ENCODE data around the gene ATXN2.
A peak's percentile ranks its signal among the peaks of the same experiment; 100 is the strongest.

ATXN2 gene

DNA sequence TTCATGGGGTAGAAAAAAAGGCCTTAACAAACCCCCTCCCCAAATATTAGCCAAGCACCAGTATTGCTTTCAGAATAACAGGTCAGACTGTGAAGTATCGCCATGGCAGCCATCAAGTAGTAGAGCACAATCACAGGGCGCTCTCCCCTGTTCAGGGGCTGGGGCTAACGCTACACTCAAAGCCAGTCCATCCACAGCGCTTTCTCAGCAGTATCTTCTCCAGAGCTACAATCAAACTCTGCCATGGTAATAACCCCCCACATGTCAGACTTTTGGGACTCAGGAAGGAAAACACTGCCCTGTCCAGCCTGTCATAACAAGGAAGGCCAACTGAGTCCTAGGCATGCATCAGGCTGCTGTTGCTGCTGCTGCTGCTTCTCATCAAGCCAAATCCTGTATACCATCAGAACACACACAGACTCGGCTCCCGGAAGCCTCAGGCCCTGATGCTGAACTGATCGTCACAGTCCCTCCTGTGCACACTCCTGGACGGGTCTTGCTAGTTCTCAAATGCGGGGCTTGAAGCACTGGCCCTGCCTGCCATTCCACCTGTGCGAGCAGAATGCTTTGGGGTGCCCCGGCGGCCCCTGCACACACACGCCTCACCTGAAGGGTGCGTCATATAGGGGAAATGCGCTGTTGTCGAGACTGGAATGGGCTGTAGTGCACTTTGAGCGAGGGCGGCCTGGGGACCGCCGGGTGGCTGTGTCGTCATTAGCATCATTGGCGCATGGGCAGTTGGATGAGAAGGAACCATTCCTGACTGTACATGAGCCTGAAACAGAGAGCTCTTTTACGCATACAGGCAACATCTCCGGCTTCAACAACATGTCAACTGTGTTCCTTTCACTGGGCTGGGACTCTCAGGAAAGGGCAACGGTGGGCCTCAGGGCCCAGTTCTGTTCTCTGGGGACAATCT lies 145.8 kb downstream of the ATXN2 start:
- no peak for DNase-seq (ENCODE audit: low read depth in 2 of 3, low spot score in 1 of 3)

DNA sequence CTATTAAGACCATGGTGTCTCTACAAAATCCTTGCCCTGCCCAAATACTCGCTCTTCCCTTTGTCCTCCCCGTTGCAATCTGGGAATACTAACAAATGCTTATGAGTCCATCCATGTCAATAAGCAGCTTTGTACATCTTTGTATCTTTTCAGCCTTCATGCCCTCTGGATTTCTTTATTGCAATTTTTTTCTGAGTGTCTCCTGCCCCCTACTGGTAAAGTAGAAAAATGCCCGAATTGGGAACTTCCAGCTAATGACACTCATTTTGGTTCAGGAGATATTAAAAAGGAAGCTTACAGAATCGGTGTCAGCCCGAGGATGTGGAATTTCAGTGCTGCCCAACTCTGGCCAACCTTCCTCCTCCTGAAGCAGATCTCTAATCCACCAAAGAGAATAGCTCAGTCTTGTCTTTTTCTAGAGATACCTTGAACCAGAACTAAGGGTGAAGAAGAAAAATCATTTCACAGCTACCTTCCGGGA lies 147.4 kb downstream of the ATXN2 start:
- no peak for DNase-seq (ENCODE audit: low read depth in 2 of 3, low spot score in 1 of 3)

DNA sequence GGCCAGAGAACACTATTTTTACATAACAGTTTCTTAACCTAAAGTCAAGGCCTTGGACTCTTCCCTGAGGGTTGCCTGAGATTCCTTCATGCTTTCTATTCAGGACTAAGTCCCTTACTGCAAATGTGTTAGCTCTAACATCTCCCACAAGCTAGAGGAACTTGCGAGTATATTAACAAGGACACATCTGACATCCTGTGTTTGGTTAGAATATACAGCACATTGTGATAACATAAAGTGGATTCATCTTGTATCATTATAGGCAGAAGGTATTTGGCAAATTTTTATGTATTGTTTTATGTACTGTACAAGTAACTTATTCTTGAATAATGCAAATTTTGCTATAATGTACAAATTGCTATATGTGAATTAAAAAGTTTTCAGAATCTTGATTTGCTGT lies 147.9 kb downstream of the ATXN2 start:
- no peak for DNase-seq (ENCODE audit: low read depth in 2 of 3, low spot score in 1 of 3)

DNA sequence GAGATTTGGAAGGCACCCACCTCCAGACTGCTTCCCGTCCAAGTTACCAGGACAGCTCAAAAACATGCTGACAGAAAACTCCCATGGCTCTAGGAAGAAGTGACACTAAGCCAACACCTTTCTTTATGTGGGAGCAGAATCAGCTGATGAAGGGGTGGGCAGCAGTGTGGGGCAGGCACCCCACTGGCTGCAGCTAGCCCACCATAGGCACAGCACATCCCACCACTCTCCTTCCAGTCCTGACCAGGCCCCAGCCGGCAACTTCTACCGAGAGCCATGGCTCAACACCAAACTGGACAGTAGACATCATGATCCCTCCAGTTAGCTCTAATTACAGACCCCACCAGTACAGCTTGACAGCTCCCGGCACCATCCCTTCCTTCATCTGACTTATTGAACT lies 148.4 kb downstream of the ATXN2 start:
- no peak for DNase-seq (ENCODE audit: low read depth in 2 of 3, low spot score in 1 of 3)

DNA sequence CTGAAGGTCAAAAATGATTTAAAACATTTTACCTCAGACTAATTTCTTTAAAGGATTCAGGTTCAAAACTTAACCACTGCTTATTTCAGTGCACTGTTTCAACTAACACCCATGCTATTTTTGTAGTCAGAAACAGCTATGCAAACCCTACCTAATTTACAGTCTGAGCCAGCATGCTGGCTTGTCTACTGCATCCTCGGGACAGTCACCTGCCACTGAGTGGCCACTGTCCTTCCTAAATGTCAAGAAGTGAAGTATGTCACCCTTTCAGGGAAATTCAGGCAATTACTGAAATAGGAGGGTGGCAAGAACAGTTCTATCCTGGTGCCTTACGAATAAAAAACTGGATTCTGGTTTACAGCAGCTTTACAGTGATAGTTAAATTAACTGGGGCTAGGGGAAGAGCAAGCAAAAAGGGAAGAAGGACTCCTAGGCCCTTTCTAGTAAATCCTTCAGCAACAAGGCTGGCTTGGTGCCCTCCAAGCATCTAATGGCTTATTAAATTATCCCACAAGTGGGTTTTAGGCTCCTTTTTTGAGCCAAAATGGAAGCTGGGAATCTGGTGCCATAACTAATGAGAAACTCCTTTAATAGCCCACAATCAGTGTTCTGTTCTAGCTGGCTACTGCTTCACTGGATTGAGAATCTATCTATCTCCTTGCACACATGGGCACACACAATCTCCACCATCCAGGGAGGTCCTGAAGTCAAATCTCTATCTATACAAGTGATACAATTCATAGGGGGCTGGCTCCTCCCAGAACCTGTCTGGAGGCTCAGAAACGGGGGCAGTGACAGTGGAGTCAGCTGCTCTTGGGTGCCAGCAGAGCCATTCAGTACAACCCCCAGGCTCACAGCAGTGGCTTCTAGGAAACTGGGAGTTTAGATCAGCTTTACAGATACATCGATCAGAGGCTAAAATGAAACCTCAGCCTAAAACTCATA lies 150.0 kb downstream of the ATXN2 start:
- DNase-seq (ENCODE audit: low read depth in 2 of 3, low spot score in 1 of 3): no peak

DNA sequence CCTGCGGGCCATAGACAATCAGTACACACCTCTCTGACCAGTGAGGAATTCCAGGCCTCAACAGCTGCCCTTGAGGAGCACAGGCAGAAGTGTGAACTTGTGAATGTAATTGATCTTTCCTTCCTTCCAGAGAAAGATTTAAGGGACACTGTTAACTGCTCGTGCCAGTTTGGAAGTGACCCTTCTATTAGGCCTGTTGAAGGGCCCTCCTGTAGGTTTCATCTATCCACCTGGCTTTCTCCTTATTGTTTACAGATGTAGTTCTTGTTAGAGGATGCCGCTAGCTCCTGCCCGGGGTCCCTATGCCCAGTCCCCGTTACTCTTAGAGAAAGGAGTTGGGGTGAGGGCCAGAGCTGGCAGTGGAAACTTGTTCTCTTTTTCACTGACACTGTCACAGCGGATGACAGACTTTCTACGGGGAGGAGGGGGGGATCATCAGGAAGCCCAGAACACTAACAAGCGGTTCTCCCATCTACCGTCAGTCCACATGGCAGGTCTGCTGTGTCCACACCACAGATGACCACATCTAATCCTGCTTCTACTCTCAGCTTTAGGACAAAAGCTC lies 150.8 kb downstream of the ATXN2 start:
- DNase-seq (ENCODE audit: low read depth in 2 of 3, low spot score in 1 of 3): no peak

DNA sequence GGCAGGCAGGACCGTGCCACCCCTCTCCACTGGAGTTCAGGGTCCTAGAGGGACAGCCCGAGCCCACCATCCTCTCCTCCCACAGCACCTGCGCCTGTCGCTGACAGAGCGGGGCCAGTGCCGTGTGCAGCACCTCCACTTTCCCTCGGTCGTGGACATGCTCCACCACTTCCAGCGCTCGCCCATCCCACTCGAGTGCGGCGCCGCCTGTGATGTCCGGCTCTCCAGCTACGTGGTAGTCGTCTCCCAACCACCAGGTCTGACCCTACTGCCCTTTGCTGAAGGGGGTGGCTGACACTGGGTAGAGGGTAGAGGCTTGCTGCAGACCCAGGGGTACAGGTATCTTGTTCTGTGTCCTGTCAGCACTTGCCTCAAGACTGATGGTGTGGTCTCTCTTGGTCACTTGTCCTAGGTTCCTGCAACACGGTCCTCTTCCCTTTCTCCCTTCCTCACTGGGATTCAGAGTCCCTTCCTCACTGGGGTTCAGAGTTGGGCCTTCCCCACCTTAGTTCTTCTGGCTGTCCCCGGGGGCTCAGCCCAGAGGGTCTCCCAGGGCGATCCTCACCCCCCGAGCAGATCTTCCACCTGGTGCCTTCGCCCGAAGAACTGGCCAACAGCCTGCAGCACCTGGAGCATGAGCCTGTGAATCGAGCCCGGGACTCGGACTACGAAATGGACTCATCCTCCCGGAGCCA lies 151.4 kb downstream of the ATXN2 start:
- no peak for DNase-seq (ENCODE audit: low read depth in 2 of 3, low spot score in 1 of 3)

DNA sequence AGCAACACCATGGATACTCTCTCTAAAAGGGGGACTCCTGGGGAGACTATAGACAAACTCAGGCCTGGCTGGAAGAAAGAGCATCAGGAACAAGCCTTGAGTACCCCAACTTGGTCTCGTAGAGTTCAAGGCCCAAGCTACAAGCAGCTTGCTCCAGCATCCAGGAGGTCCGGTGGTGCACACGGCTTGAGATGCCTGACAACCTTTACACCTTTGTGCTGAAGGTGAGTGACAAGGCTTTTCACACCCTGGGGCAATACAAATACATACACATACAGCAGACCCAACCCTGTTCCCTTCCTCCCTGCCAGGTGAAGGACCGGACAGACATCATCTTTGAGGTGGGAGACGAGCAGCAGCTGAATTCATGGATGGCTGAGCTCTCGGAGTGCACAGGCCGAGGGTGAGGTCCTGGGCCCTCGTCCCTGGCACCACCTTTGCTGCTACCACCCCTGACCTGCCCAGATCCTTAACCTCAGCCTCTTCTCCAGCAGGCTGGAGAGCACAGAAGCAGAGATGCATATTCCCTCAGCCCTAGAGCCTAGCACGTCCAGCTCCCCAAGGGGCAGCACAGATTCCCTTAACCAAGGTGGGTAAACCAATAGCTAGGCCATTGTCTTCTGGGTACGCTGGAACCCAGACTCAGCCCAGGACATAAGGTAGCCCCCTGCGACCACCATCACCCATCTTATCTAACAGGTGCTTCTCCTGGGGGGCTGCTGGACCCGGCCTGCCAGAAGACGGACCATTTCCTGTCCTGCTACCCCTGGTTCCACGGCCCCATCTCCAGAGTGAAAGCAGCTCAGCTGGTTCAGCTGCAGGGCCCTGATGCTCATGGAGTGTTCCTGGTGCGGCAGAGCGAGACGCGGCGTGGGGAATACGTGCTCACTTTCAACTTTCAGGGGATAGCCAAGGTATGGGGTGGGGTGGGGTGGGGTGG lies 152.2 kb downstream of the ATXN2 start:
- no peak for DNase-seq (ENCODE audit: low read depth in 2 of 3, low spot score in 1 of 3)

DNA sequence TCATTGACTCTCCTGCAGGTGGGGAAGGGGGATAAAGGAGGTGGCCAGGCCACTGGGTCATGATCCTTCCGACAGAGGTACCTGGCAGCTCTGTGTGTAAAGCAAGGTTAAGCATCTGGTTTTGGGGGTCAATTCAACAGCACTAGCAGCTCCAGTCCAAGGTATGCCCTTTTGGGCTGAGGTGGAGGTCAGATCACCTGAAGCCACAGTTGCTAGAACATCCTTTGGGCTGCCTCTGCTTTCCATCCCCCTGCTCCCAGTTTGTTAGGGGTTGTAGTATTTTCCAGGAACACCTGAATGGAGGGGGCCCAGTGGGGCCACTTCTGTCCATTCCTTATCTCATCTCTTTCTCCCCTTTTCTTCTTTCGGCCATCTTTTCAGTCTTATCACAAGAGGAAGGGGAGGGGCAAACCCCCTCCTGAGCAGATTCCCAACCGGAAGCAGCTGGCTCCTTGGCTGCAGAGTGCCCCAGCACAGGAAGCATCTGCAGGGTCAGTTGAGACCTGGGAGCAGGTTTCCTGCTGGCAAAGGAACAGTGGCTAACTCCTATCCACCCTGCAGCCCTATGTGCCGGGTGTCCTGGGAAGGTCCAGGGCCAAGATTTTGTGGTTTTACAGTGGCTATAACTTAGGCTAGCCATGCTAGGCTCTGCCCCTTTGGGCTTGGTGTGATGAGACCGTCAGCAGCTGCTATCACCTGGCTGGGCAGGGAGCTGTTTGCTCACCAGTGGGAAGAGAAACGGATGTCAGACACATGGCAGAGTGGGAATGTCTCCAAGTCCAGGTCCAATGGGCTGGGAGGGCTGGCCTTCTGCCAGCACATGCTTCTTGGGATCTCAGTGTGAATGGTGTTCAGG lies 153.2 kb downstream of the ATXN2 start:
- no peak for DNase-seq (ENCODE audit: low read depth in 2 of 3, low spot score in 1 of 3)

DNA sequence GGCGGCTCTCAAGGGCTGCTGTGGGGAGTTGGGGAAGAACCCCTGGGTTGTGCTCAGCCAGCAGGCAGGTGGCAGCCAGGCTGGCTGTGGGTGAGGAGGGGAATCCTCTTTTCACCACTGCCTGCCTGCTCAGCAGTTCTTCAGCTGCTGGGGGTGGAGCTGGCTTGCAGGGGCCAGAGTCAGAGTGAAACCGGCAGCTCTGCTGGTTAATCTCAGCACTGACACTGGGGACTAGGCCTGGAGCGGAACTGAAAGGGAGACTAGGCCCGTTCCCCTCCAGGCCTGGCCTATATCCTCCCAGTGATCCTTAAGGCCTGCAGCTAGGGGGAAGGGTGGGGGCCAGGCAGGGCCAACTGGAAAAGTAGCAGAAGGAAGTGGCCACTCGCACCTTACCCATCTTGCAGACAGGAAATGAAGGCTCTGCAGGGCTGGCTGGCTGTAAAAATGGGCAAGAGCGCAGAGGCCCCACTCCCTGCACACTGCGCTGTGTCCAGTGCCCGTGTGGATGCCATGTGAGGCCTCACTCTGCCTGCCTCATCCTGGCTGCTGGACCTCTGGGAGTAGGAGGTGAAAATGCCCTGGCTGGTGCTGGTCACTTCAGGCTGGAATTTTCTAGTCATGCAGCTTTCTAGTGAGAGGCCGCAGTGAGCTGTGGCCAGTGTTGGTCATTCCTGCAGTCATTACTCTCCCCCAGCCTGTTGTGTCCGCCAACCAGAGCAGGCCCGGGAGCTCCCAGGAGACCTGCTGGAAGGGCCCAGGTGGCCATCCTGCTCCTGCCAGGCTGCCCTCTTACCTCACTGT lies 154.0 kb downstream of the ATXN2 start:
- DNase-seq (ENCODE audit: low read depth in 2 of 3, low spot score in 1 of 3): peak; percentile 73 to 87 (median 84)

DNA sequence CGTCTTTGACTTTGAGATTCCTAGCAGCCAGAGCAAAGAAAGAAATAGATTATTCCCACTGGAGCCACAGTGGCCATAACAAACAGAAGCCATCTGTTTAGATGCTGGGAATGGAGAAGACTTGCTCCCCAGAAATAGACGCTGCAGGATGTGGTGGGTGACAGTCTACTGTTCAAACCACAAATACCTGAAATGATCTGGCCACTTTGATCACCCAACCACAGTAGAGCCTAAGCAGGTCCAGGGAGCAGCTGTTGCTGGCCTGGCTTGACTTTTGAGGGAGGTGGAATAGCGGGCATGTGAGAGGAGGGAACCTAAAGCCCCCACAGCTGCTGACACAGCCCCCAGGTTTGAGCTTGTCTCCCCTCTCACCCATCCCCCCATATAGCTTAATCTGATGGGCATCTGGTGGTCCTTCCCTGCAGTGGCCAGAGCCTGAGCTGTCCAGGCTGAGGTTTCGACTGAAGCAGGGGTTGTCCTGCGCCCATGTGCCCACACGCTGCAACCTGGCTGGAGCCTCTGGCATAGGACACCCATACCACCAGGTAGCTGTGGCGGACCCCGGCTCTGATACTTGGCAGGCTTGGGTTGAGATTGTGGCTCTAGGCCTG lies 154.7 kb downstream of the ATXN2 start:
- DNase-seq (ENCODE audit: low read depth in 2 of 3, low spot score in 1 of 3): no peak

DNA sequence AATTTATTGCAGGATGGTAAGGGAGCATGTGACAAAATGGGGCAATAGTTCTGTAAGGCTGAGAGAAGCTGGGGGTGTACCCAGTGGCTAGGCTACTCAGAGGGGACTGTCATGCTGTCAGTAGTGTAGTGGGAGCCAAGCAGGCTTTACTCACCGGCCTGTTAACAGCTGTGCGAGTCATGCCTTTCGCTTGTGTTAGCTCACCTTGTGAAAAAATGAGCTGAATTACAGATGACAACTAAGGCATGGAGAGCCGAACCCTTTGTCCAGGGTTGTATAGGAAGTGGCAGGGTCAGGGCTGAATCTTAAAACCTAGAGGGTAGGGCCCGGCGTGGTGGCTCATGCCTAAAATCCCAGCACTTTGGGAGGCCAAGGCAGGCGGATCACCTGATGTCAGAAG lies 155.5 kb downstream of the ATXN2 start:
- peak in 2 of 3 donors; percentile 35 to 45 for DNase-seq (ENCODE audit: low read depth in 2 of 3, low spot score in 1 of 3)

DNA sequence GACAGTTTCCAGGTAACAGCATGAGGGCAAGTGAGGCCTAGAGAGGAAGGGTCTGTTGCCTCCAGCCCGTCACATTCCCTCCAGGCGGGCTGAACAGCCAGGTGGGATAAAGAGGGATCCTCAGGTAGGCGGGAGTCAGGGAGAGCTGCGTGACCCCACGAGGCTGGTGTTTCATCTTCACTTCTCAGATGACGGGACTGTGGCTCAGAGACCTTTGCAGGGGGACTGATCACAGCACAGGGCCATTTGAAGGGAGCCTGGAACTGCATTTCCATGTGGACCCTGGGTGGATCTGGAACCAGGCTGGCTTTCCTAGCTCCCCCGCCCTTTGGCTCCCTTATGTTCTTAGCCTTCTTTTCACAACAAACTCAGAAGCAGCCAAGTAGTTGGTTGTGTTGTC lies 156.0 kb downstream of the ATXN2 start:
- DNase-seq (ENCODE audit: low read depth in 2 of 3, low spot score in 1 of 3): no peak

DNA sequence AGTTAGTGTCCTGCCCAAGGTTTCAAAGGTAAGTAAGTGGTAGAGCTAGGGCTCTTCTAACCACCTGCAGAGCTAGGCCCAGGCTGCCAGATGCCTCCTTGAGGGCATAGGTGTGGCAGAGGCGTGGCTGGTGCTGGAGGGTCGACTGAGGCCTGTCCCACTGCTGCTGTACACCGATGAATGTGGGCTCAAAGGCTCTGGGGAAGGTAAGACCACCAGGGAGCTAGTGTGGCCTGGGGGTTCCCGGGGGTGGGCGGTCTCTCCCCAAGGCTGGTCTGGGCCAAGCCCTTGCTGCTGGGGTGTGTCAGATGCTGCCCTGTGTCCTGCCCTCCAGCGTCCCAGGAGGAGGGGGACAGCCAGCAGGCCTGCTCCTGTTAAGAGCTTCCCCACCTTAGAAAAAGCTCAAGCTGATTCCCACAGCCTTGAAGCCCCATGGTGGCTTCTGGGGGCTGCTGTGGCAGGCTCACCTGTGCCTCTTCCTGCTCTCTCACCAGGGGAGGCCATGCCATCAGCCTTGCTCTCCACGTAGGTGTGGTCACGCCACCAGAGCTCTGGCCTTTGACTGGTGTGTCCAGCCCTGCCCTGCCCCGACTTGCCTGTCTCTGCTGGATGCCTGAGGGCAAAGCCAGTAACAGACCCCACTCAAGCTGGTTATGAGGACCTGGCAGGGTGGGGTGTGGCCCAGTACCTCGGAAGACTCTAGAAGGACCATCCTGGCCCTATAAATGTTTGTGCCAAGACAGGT lies 156.6 kb downstream of the ATXN2 start:
- no peak for DNase-seq (ENCODE audit: low read depth in 2 of 3, low spot score in 1 of 3)

DNA sequence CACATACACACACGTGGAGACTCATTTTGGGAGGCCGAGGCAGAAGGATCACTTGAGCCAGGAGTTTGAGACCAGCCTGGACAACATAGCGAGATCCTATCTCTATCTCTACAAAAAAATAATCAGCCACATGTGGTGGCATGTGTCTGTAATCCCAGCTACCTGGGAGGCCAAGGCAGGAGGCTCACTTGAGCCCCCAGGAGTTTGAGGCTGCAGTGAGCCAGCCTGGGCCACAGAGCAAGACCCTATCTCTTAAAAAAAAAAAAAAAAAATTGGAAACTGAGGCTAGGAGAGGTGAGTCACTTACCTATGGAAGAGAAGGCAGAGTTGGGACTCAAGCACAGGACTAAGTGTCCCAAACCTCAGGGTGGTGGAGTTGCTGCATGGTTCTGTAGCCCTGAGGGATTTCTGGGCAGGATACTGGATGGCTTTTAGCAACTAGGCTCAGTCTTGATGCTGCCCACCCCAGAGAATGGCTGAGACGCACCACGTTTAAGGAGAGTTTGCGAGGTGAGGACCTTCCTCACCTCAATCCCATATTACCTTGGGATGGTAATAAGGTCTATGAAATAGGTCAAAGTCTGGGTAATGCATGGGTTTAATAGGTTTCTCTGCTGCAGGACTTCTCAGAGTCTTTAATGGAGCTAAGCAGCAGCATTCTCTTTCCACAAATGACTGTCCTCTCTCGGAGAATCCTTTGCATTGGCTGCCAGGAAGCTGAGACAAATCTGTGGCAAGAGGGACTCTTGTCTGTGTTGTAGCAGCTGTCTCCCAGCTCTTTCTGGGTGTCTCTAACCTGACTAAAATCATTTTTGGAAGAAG lies 157.8 kb downstream of the ATXN2 start:
- no peak for DNase-seq (ENCODE audit: low read depth in 2 of 3, low spot score in 1 of 3)

DNA sequence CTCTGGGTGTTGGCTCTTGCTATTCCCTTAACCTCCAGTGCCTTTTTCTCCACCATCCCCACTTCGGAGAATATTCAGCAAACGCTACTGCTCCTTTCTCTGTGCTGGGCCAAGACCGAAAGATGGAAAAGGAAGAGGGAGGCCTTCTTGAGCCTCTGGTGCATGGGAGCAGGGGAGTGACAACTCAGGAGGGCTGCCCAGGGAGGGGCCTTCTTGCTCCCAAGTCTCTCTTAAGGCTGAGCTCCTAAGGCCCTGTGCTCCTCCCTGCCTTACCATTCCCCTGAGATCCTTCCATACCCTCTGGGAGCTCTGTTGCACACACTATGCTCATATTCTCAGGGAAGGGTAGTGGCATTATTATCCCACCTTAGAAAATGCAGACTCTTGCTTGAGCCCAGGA lies 158.5 kb downstream of the ATXN2 start:
- DNase-seq (ENCODE audit: low read depth in 2 of 3, low spot score in 1 of 3): no peak
